ENCODE results near the gene BCL3.

BCL3 gene

DNA sequence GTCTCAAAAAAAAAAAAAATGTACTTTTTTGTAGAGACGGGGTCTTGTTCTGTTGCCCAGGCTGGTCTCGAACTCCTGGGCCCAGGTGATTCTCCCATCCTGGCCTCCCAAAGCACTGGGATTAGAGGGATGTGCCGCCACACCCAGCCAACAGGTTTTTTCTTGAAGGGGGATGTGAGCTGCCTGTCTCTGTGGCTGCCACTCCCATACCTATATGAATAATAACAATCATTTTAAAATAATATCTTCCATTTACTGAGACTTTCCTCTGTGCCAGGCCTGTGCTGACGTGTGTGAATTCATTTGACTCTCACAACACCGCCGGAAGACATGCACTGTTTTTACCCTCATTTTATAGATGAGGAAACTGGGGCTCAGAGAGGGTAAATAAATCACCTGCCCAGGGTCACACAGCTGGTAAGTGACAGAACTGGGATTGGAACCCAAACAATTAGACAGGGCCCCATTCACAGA lies 7.2 kb upstream of the BCL3 start:
- no peak for DNase-seq (ENCODE audit: low read depth in 2 of 2, low spot score in 1 of 2)

DNA sequence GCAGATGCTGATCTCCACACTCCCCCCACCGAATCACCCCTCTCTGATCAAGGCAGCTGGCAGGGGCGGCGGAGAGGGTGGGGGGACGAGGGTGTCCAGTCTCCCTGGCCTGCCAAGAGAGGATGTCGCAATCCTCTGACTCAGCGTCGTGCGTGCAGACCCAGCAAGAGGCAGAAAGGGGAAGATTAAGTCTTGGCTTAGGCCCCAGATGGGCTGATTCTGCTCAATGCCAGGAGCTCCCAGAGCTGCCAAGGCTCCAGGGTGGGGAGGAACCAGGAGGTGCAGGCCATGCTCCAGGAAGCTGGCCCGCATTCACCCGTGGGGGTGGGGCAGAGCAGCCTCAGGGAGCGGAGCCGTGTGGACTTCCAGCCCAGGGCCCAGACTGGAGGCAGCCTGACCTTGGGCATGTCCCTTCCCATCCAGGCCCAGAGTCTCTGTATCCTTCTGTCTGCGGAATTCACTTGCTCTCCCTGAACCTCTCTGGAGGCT lies 6.6 kb upstream of the BCL3 start:
- no peak for DNase-seq (ENCODE audit: low read depth in 2 of 2, low spot score in 1 of 2)

DNA sequence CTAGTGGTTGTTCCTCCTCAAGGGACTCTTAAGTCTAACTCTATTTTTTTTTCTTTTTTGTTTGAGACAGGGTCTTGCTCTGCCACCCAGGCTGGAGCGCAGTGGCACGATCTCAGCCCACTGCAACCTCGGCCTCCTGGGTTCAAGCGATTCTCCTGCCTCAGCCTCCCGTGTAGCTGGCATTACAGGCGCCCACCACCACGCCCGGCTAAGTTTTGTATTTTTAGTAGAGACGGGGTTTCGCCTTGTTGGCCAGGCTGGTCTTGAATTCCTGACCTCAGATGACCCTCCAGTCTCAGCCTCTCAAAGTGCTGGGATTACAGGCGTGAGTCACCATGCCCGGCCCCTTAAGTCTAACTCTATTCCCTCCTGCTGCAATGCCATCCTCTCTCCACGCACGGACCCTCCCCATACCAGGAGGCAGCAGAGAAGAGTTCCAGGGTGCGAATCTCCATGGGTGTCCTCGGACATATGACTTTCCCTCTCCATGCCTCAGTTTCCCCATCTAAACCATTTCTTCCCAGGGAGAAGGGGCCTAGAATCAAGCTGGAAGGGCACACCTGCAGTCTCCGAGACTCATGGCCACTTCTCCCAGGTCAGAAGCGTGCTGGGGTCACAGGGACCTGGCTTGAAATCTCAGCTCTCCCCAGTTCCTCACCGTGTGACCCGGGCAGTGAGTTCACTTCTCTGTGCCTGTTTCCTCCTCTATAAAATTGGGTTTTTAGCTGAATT lies 6.0 kb upstream of the BCL3 start:
- DNase-seq (ENCODE audit: low read depth in 2 of 2, low spot score in 1 of 2) = no peak

DNA sequence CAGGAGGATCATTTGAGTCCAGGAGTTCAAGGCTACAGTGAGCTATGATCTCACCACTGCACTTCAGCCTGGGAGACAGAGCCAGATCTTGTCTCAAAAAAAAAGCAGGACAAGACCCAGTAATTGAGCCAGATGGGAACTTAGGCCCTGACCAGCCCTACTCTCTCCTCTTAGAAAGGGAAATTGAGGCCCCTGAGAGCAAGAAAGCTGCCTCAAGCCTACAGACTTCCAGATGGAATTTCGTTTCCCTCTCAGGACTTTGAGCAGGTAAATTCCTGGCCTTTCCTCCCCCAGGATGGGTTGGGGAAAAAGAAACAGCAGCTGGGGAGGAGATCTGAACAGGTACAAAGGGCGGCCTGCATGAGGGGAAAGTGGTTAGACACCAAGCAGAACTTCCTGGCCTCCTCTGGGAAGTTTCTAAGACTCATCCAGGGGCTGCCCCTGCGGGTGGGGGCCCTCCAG lies 3.6 kb upstream of the BCL3 start:
- DNase-seq (ENCODE audit: low read depth in 2 of 2, low spot score in 1 of 2) = no peak

DNA sequence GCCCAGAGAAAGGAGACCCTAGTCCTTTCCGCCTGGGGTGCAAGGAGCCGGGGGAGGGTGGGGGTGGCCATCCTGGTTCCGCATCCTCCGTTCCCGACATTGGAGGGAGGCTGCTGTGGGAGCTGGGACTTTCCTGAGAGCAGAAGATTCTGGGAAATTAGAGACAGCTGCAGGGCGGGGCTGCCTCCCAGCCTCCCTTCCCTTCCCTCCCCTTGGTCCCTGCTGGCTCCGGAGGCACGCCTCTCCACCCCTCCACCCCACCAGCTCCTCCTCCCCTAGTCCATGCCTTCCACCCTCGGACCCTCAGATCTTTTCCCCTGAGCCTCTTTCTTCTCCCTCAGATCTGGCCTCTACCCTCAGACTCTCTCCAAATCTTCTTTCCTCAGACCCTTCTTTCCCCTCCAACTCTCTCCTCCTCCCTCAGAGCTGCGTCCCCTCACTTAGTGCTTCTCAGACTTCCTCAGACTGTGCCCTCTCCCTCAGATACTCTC lies 3.1 kb upstream of the BCL3 start:
- DNase-seq (ENCODE audit: low read depth in 2 of 2, low spot score in 1 of 2) = no peak

DNA sequence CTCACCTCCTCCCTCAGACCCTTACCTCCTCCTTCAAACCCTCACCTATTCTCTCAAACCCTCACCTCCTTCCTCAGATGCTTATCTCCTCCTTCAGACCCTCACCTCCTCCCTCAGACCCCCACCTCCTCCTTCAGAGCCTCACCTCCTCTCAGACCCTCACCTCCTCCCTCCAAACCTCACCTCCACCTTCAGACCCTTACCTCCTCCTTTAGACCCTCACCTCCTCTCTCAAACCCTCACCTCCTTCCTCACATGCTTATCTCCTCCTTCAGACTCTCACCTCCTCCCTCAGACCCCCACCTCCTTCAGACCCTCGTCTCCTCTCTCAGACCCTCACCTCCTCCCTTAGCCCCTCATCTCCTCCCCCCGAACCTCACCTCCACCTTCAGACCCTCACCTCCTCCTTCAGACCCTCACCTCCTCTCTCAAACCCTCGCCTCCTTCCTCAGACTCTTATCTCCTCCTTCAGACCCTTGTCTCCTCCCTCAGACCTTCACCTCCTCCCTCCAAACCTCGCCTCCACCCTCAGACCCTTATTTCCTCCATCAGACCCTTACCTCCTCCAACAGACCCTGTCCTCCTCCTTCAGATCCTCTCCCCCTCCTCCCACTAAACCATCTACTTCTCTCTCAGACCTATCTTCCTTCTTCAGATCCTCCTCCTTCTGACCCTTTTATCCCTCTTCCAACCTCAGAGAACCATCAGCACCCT lies 2.5 kb upstream of the BCL3 start:
- no peak for DNase-seq (ENCODE audit: low read depth in 2 of 2, low spot score in 1 of 2)

DNA sequence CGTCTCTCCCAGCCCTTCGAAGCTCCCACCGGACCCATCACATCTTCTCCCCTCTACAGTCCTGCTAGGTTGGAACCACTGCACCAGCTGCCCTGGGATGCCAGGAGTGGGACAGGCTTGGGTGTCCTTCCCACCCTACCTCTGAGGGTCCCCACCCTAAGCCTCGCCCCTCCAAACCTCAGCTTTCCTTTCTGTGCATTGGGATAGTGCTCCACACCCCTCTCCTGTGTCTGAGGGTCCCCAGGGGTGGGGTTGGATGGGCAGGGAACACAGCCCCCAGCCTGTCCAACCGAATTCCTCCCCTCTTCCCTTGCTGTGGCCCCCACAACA lies 1.9 kb upstream of the BCL3 start:
- DNase-seq (ENCODE audit: low read depth in 2 of 2, low spot score in 1 of 2) = no peak

DNA sequence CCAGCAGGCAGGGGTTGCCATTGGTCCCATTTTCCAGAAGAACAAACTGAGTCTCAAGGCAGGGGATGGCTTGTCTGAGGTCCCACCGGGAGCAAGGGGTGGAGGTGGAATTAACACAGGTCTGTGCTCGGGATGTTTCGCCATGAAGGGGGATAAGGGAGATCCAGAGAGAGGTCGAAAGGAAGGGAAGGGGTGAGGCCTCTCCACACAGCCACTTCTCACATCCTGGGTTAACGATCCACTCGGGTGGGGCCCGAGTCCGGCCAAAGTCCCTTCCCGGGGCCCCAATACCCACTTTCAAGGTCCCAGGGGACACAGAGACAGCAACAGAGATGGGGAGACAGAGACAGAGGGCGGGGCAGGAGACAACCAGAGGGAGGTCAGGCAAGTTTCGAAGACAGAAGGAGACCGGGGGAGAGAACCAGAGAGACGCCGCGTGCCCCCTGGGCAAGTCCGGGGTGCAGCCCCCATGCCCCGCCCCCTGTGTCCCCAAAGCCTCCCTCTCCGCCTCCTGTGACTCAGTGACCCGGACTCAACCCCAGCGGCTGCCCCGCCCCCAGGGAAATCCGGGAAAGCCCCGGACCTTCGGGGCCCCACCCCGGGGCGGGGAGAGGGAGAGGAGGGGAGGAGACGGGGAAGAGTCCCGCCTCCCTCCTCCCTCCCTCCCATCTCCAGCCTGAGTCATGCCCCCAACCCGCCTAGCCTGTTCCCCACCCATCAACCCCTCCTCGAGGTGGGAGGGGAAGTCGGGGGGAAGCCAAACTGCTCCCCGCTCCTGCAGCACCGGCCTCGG lies 1.4 kb upstream of the BCL3 start:
- DNase-seq (ENCODE audit: low read depth in 2 of 2, low spot score in 1 of 2) = peak; percentile 70 to 88

DNA sequence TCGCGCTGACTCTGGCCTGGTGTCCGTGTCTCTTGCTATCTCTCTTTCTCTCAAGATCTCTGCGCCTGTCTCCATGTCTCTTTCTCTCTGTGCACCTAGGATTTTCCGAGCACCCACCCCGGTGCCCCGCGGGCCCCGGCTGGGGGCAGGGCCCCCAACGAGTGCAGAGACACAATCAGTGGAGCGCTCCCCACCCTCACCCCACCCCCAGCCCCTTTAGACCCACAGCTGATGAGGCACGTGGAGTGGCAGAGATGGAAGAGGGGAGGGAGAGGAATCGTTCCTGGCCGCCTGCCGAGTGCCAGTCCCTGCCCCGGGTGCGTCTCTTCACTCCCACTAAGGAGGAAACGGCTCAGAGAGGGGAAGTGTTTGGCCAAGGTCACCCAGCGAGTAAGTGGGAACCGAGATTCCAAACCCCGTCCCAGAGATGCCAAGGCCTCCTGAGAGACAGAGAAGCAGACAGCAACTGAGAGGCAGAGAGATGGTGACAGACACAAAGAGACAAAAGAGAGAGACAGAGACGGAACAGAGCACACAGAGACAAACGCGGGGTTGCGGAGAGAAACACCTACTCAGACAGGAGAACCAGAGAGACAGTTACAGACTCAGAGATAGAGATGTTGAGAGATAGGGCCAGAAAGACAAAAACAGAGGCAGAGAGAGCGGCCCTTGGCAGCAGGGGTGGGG lies 626 bp upstream of the BCL3 start:
- DNase-seq (ENCODE audit: low read depth in 2 of 2, low spot score in 1 of 2) = no peak

DNA sequence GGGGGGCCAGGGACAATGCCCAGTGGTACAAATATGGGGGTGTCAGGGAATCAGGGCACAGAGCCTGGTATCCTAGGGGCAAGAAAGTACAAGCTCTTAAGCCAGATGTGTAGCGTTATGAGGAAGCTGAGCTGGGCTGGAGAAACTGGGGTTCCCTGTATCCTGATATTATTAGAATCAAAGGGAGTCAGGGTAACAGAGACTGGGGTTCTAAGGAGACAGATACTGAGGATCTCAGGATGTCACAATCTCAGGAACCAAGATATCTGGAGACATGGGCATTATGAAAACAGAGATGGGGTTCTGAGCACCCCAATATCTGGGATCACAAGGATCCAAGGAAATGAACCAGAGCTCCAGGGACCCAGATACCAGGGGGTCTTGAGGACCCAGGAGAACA lies 784 bp downstream of the BCL3 start:
- no peak for DNase-seq (ENCODE audit: low read depth in 2 of 2, low spot score in 1 of 2)

DNA sequence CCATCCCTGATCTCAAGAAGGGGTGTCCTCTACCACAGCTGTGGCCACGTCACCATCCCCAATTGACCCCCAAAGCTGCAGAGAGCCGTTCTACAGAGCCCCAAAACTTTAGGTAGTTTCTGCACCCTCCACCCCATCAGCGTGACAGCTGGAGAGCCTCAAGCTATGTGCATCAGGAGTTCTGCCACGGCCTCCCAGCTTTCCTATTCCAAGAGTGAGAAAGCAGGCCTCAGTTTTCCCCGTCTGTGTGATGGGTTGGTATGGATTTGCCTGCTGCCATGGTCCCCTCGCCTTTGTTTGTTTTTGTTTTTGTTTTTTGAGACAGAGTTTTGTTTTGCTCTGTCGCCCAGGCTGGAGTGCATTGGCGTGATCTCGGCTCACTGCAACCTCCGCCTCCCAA lies 1.5 kb downstream of the BCL3 start:
- no peak for DNase-seq (ENCODE audit: low read depth in 2 of 2, low spot score in 1 of 2)

DNA sequence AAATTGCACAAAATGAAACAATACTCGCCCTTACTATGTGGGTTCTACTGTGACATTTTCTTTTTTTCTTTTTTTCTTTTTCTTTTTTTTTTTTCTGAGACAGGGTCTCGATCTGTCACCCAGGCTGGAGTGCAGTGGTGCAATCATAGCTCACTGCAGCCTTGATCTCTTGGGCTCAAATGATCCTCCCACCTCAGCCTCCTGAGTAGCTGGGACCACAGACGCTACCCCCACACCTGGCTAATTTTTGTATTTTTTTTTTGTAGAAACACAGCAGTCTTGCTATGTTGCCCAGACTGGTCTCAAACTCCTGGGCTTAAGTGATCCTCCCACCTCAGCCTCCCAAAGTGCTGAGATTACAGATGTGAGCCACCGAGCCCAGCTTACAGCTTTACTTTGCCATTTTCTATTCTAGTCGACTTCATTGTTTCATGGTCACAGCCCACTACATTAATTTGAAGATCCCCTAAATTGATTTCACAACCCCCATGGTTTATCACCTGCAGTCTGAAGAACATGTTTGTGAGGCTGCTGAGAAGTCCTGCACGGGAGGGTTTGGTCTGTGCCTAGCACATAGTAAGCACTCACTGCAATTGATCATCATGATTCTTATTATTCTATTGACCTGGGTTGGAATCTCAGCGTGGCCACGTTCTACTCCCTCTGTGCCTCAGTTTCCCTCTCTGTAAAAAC lies 3.8 kb downstream of the BCL3 start:
- DNase-seq (ENCODE audit: low read depth in 2 of 2, low spot score in 1 of 2) = no peak

DNA sequence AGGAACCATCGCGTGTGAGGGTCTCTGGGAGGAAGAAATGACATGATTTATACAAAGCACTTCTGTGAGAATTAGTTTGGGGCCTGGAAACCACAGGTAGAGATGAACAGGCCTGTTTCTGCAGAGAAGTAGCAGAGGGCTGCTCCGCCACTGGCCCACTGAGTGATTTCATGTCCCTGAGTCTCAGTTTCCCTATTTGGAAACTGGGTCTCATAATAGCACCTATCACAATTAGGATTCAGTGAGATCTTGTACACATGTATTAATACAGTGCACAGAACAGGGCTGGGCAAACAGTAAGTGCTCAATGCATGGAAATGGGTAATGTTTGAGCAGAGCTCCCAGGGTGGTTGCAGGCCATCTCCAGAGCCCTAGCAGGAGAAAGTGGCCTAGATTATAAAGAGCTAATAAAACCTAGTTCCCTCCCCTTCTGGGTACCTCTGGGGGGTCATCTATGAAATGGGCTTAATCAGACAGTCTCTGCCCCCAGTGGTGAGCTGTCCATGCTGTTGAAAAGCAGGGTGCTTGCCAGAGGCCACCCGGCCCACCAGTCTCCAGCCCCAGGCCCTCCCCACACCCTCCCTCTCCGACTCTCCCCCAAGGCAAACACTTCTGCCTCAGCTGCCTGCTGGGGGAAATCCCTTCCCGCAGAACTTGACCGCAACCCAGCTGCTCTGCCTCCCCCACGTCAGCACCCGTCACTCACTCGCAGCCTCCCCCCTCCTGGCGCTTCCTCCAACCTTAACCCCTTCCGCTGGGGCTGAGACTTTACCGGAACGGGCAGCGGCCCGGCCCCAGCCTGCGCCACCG lies 4.5 kb downstream of the BCL3 start:
- DNase-seq (ENCODE audit: low read depth in 2 of 2, low spot score in 1 of 2) = peak; percentile 84 to 89

DNA sequence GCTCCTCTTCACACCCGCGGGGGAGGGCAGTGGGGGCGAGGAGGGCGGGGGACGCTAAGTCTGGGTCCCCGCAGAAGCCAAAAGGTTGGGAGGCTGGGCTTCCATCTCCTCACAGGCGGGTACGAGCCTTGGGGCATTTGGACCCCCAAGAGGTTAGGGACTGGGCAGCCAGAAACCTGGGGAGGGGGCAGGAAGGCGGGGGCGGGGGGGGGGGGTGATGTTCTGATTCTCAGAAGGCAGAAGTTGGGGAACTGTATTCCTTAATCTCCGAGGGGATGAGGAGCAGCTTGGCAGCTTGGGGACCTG lies 5.1 kb downstream of the BCL3 start:
- DNase-seq (ENCODE audit: low read depth in 2 of 2, low spot score in 1 of 2) = no peak

DNA sequence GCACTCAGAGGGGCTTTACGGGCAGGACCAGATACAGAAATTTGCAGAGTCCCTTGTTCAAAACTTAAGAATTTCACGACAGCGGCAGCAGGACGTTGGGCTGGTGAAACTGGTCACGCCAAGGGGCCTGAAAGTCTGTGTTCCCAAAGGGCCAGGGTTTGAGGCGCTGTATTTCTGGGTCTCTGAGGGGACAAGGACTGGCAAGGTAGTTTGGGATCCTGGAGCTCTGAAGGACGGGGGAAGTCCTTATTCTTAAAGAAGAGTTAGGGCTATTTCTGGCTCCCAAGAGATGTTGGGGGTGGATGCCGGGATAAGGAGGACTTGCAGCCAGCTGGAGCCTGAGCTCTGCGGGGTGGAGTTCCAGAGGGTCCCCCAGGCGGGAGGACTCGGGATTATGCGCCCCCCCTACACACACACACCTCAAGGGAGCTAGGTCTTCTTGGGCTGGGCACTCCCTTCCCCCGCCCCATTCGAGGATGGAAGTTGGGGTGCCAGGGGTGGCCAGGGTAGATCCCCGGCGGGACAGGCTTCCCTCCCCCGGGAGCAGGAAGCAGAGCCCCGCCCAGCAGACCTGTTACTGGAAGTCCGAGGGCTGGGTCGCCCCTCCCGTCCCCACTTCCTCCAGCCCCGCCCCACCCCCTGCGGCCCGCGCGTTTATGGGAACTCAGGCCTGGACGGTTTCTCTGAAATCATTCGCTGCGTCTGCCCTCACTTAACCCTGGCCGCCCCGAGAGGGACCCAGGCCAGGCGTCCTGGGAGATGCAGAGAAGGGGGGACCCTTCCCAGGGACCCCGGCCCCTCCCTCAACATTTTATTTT lies 5.6 kb downstream of the BCL3 start:
- DNase-seq (ENCODE audit: low read depth in 2 of 2, low spot score in 1 of 2) = peak in 1 of 2 donors; percentile 53

DNA sequence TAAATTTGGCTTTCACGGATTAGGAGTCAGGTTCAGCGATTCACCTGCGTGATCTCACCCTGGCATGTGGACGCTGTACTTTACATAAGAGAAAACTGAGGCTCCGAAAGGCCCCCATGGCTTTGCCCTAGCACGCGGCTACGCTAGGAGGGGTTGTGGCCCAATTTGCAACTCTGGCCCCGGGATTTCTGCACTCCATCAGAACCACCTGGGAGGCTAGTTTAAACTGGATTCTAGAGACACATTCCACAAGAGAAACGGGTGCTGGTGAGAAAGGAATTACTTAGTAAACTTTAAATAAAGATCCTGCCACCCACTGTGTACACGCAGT lies 6.2 kb downstream of the BCL3 start:
- DNase-seq (ENCODE audit: low read depth in 2 of 2, low spot score in 1 of 2) = no peak

DNA sequence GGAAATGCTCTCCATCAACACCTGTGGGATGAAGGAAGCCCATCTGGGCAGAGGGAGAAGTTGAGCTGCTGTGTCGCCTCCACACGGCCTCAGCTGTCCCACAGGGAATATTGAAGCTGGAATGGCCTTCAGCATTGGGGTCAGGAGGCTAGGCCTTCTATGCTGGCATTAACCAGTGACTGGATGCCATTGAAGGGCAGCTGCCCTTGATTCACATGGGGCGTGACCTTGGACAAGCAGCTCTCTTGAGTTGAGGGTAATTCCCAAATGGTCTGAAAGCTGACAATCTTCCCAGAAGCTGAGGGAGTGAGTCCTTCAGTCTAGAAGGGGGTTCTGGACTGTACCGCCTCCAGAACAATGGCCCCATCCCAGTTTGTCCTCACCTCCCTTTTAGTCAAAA lies 6.7 kb downstream of the BCL3 start:
- no peak for DNase-seq (ENCODE audit: low read depth in 2 of 2, low spot score in 1 of 2)

DNA sequence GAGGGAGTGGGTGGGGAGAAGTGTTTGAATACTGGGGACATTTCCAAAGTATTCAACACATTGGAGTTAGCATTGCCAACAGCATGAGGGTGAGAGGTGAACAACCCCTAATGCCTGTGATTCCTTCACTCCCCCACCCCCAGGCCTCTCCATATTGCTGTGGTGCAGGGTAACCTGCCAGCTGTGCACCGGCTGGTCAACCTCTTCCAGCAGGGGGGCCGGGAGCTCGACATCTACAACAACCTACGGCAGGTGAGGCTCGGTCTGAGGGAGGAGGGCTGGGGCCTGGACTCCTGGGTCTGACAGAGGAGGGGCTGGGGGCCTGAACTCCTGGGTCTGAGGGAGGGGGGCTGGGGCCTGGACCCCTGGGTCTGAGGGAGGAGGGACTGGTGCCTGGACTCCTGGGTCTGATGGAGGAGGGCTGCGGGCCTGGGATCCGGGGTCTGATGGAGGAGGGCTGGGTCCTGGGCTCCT lies 7.6 kb downstream of the BCL3 start:
- DNase-seq (ENCODE audit: low read depth in 2 of 2, low spot score in 1 of 2) = no peak

Data from stimulated activated CD8-positive, alpha-beta memory T cell treated with anti-CD3 and anti-CD28 coated beads, Interleukin-4, amount 100 ng/mL, for 1 hour (primary cell).